ENCODE results near the gene WDR55. TPM values are rescaled to one million over a fixed set of nuclear protein-coding genes. Genes with fewer than 3 reads are reported as not detected.

Gene WDR55
- total and polyA plus RNA-seq, 11 donors, result 9.6 to 19.3 (median 12.2) TPM

DNA sequence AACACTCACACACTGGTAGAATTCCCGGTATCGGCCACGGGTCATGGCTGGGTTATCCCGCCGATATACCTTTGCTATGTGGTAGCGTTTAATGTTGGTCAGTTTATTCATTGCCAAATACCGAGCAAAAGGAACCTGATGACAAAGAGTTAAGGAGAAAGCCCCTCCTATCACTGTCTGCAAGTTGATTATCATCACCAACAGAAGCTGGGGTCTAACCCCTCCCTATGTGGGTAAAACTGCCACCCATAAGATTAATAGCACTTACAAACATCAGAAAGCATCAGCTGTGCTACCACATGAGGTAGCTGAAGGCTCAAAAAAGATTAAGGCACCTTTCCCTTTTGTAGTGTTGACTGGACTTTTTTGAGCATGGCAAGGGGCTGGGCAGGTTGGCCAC is 14.3 kb downstream of the WDR55 start:
- Histone ChIP-seq H3K9me3 (no peaks in the 10 kb centered on the region), H3K27ac (no peak overlapping the region), H3K36me3 (peaks cover 0 to 99% (median 95%) of the 10 kb centered on the region in 9 donors), H3K4me3 (no peak overlapping the region), H3K4me1 (no peaks in the 10 kb centered on the region), H3K27me3 (no peaks in the 10 kb centered on the region)
- 95 to 96% (median 96%) methylated on average over 7 of the region's 7 CpGs for WGBS, 4 donors
- ATAC-seq (no peak), DNase-seq (no peak)
- intact Hi-C loops (cut with DNase I), result no loop called here
- TF ChIP-seq CTCF (IDR thresholded peaks at IDR 0.05), result no peak
- TF ChIP-seq POLR2A (IDR thresholded peaks at IDR 0.05), result no peak

DNA sequence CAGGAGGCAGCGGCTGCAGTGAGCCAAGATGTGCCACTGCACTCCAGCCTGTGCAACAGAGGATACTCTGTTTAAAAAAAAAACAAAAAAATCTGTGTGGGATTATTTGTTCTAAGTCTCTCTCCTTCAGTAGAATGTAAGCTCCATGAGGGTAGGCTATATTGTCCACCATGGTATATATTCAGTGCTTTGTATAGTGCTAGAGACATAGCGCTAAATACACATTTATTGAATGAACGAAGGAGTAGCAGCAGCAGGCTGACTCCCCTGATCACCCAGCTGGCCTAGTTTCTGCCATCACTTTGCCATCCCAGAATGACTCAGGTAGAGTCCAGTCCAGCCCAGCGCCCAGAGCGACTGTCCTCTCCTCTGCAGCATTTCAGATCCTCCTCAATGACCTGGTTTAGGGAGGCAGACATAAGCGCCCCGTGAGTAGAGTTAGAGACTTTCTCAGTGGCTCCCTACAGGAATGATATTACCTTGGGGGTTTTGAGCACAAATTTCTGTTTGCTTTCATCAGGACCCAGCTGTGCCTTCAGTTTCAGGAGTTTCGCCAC is 25.8 kb downstream of the WDR55 start:
- peaks cover 0 to 64% (median 52%) of the 10 kb centered on the region in 9 donors for H3K36me3 ChIP-seq
- H3K4me1 ChIP-seq, result peaks cover 10 to 39% (median 27%) of the 10 kb centered on the region in 12 donors
- H3K27me3 ChIP-seq, result no peaks in the 10 kb centered on the region
- TF ChIP-seq CTCF (IDR thresholded peaks at IDR 0.05) (no peak), POLR2A (IDR thresholded peaks at IDR 0.05) (no peak)
- 57 to 64% (median 60%) methylated on average over 8 of the region's 8 CpGs for WGBS, 4 donors
- no peak for ATAC-seq
- intact Hi-C loops (cut with DNase I), result loop anchor here in 4 of 10 donors (2.0 to 10.0 kb wide), 3 partner anchors 26 to 46 kb away; partner anchors contain the start of genes IK (in 3 of the 4), NDUFA2 (in 3 of the 4) and WDR55 (in 1 of the 4)
- H3K27ac ChIP-seq, result peak overlapping the region in 11 of 12 donors; percentile 73 to 95 (median 88)
- peak overlapping the region; percentile 72 to 98 (median 81) for H3K4me3 ChIP-seq
- H3K9me3 ChIP-seq, result no peaks in the 10 kb centered on the region
- no peak for DNase-seq

DNA sequence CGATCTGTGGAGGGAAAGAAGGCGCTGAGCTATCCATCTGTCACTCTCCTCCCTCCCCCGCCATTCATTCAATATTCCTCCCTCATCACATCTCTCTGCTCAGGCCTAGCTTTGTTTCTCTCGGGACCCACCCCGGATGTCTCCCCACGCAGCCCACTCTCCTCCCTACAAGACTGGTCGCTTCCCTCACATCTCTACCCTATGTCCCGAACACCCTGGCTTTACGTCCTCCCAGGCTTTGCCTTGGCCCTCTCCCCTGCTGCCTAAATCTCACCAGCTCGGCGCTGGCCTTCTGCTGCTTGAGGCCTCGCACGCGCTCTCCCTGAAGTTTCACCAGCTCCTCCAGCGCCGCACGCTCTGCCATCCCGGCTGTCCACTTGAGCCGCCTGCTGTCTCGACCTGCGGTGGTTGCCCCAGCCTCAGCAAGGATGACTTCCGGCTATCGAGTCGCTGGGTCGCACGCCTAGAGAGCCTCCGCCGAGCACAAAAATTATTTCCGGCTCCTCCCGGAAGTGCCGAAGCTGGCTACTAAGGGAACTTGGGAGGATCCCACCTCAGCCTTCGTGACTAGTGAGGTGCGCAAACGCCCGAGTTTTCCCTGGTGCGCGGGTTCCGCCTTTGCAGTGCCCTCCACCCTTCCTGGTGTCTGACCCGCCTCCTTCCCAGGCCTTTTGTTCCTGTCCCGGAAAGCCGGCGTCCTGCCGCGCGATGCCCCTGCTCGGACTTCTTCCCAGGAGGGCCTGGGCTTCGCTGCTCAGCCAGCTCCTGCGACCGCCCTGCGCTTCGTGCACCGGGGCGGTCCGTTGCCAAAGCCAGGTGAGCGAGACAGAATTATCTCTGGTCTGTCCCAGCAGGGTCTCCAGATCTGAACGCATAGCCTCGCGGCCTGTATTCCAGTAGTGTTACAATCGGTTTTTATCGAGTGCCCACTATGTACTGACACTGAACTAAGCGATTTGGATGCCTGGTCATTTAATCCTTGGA is 26.5 kb downstream of the WDR55 start, which contains the start of the genes HARS1 and HARS2:
Gene HARS1 (minus strand): TSS at position 430 of the 984 bp plus-strand sequence. CDS start 66 bp downstream, at position 364.
Gene HARS2 (plus strand): TSS at position 515 of the 984 bp plus-strand sequence. CDS start 194 bp downstream, at position 709.
- Histone ChIP-seq H3K36me3 (peaks cover 0 to 64% (median 54%) of the 10 kb centered on the region in 9 donors), H3K4me1 (peaks cover 10 to 39% (median 27%) of the 10 kb centered on the region in 12 donors), H3K27ac (peak within 1 kb of the TSS; percentile 37 to 95 (median 88)), H3K4me3 (peak within 1 kb of the TSS; percentile 72 to 98 (median 81)), H3K9me3 (no peaks in the 10 kb centered on the region), H3K27me3 (no peaks in the 10 kb centered on the region)
- TF ChIP-seq POLR2A (IDR thresholded peaks at IDR 0.05) (peak in 1 of 2 donors; percentile 55), CTCF (IDR thresholded peaks at IDR 0.05) (peak in 3 of 12 donors; percentile 15 to 21 (median 20))
- 0 to 1% (median 1%) methylated on average over 46 to 61 of the region's 61 CpGs for WGBS, 4 donors
- ATAC-seq (peak; percentile 96 to 98 (median 98)), DNase-seq (peak; percentile 89 to 94 (median 92))
- intact Hi-C loops (cut with DNase I), result loop anchor here in 4 of 10 donors (2.0 to 10.0 kb wide), 3 partner anchors 26 to 46 kb away; partner anchors contain the start of genes IK (in 3 of the 4), NDUFA2 (in 3 of the 4) and WDR55 (in 1 of the 4)
